Right lobe of liver (tissue), 6 donors: ENCODE measurements around the gene NDRG3. TPM values are rescaled to one million over a fixed set of nuclear protein-coding genes. Genes with fewer than 3 reads are reported as not detected.

Experiments
- ATAC-seq, 4 donors: fragments of 200-7000 bp; cut with Tn5 transposase; one replicate each; pipeline ENCODE4 v1.9.1; 2020; ENCODE audit warnings: mild to moderate bottlenecking in 4 of 4, moderate library complexity in 4 of 4
- DNase-seq, 3 donors: peaks; one replicate each; pipeline ENCODE4 v3.0.0-alpha.2; 2020
- H3K27ac ChIP-seq, 3 donors: fragments of 200-600 bp; one replicate each; pipeline ENCODE4 v1.8.0; 2022
- H3K27me3 ChIP-seq, 2 donors: fragments of 200-600 bp; one replicate each; pipeline ENCODE4 v1.8.0; 2022
- H3K36me3 ChIP-seq, 4 donors: fragments of 200-600 bp; sonication (generic) in 1 of 4; one replicate each; pipeline versions ENCODE4 v1.5.1 to v1.8.0; 2017 to 2022; ENCODE audit warnings: control low read depth in 1 of 4
- H3K4me1 ChIP-seq, 4 donors: fragments of 200-600 bp; sonication (generic) in 1 of 4; one replicate each; pipeline versions ENCODE4 v1.5.1 to v1.8.0; 2017 to 2022; ENCODE audit warnings: control low read depth in 1 of 4
- H3K4me3 ChIP-seq, 3 donors: fragments of 200-600 bp; one replicate each; pipeline ENCODE4 v1.8.0; 2022
- H3K9me3 ChIP-seq, 4 donors: fragments of 200-600 bp; sonication (generic) in 1 of 4; one replicate each; pipeline versions ENCODE4 v1.5.1 to v1.8.0; 2017 to 2022; ENCODE audit warnings: control low read depth in 1 of 4
- CTCF ChIP-seq, 4 donors: fragments of 200-600 bp in 3 of 4; fragments of 450-650 bp in 1 of 4; IDR thresholded peaks; one replicate each; pipeline versions ENCODE4 v1.5.1 to v1.8.0; 2016 to 2022; ENCODE audit warnings: antibody characterized with exemption in 4 of 4, mild to moderate bottlenecking in 2 of 4
- POLR2A ChIP-seq: fragments of 450-650 bp; IDR thresholded peaks from one replicate; pipeline ENCODE4 v1.6.1; 2017; ENCODE audit warnings: antibody characterized with exemption, mild to moderate bottlenecking
- WGBS: methylation state at CpG from one replicate; pipeline ENCODE4 v1.1.6; 2018; ENCODE audit warnings: low coverage, low lambda C conversion rate; ENCODE audit not compliant: insufficient coverage; ENCODE audit errors: missing lambda C conversion rate; 5-methylcytosine and 5-hydroxymethylcytosine counted together
- intact Hi-C, 2 donors: fragments of 100-400 bp; cut with DNase I; formaldehyde crosslinking; loops; one replicate each; pipeline versions ENCODE4 v1.11.2 to v1.14.1; 2022
- total RNA-seq, 6 experiments: library from RNA; depleted of rRNA in 2 of 6; stranded (reverse); fragments of >200 nt in 2 of 6; fragmentation: NEBNext Ultra II Directional in 3 of 6; extraction: Animal tissue kit (Norgen Biotek cat#: 25700) in 3 of 6; gene quantifications; one replicate each; pipeline versions ENCODE4 v1.1.0 to v1.2.4, GENCODE V29; 2016 to 2023
- donor health status: DM: no; HTN: yes; CAD: no.
- donor health status: DM: no; HTN: no; CAD: no.
- donor health status: DM: no; HTN: no; CAD: no.
- donor health status: DM: no; HTN: yes; CAD: no.
- donor health status: DM: no; HTN: yes; CAD: no.

NDRG3 gene
- total RNA-seq, 6 experiments from 2014 or later: 5.2 to 8.0 (median 7.0) TPM

- no peak for TF ChIP-seq CTCF (IDR thresholded peaks at IDR 0.05)
- no peak for TF ChIP-seq POLR2A
- WGBS: 92% methylated on average over 5 of the region's 5 CpGs
- Histone ChIP-seq H3K27ac (no peak overlapping the region), H3K9me3 (no peaks in the 10 kb centered on the region), H3K4me3 (no peak overlapping the region), H3K36me3 (no peaks in the 10 kb centered on the region), H3K4me1 (no peaks in the 10 kb centered on the region), H3K27me3 (no peaks in the 10 kb centered on the region)
- ATAC-seq: no peak
- no peak for DNase-seq
- intact Hi-C loops: loop anchor here in 1 of 2 donors (10.0 kb wide), 1 partner anchor 138 kb away; no protein-coding TSS in a partner anchor
Observed at GRCh38 chr20:36752582-36752981, 6.7 kb upstream of the NDRG3 start.

- ATAC-seq (peak; percentile 34 to 52 (median 40)), DNase-seq (peak in 2 of 3 donors; percentile 56 to 68)
- WGBS: 12% methylated on average over 7 of the region's 44 CpGs
- H3K36me3 ChIP-seq: no peaks in the 10 kb centered on the region
- peak overlapping the region in 2 of 3 donors; percentile 21 to 69 for H3K27ac ChIP-seq
- no peaks in the 10 kb centered on the region for H3K4me1 ChIP-seq
- no peaks in the 10 kb centered on the region for H3K9me3 ChIP-seq
- peak overlapping the region; percentile 75 to 79 (median 79) for H3K4me3 ChIP-seq
- intact Hi-C loops: no loop called here
- TF ChIP-seq POLR2A: no peak
- no peak for TF ChIP-seq CTCF (IDR thresholded peaks at IDR 0.05)
- no peaks in the 10 kb centered on the region for H3K27me3 ChIP-seq
Observed at GRCh38 chr20:36745234-36745926, 510 bp downstream of the NDRG3 start.

GRCh38 chr20:36744764-36745191 is 1.1 kb downstream of the NDRG3 start:
- H3K27ac ChIP-seq: no peak overlapping the region
- intact Hi-C loops: no loop called here
- H3K36me3 ChIP-seq: no peaks in the 10 kb centered on the region
- TF ChIP-seq POLR2A (no peak), CTCF (IDR thresholded peaks at IDR 0.05) (no peak)
- H3K4me3 ChIP-seq: peak overlapping the region; percentile 75 to 79 (median 79)
- ATAC-seq (peak; percentile 52 to 61 (median 59)), DNase-seq (peak; percentile 35 to 57 (median 56))
- 10% methylated on average over 5 of the region's 8 CpGs for WGBS
- no peaks in the 10 kb centered on the region for H3K27me3 ChIP-seq
- no peaks in the 10 kb centered on the region for H3K4me1 ChIP-seq
- H3K9me3 ChIP-seq: no peaks in the 10 kb centered on the region

GRCh38 chr20:36744243-36744642 is 1.6 kb downstream of the NDRG3 start:
- TF ChIP-seq CTCF (IDR thresholded peaks at IDR 0.05) (no peak), POLR2A (no peak)
- H3K27ac ChIP-seq: no peak overlapping the region
- ATAC-seq (no peak), DNase-seq (no peak)
- H3K9me3 ChIP-seq: no peaks in the 10 kb centered on the region
- intact Hi-C loops: no loop called here
- H3K4me3 ChIP-seq: no peak overlapping the region
- H3K27me3 ChIP-seq: no peaks in the 10 kb centered on the region
- H3K36me3 ChIP-seq: no peaks in the 10 kb centered on the region
- no peaks in the 10 kb centered on the region for H3K4me1 ChIP-seq
- WGBS: 61% methylated on average over 4 of the region's 4 CpGs
